Transverse colon (tissue), 4 donors: ENCODE results near the gene DROSHA. TPM values are rescaled to one million over a fixed set of nuclear protein-coding genes. Genes with fewer than 3 reads are reported as not detected.

Experiments
- DNase-seq: peaks from one replicate; pipeline ENCODE4 v3.0.0-alpha.2; 2019
- H3K27ac ChIP-seq, 4 donors: fragments of 200-600 bp; sonication (generic); 2 replicates each; pipeline ENCODE4 v1.5.1; 2016 to 2018; ENCODE audit warnings: inconsistent platforms in 4 of 4
- H3K27me3 ChIP-seq: fragments of 200-600 bp; sonication (generic); 2 replicates; pipeline ENCODE4 v1.5.1; 2017; ENCODE audit warnings: inconsistent platforms
- H3K36me3 ChIP-seq, 4 donors: fragments of 200-600 bp; sonication (generic); 2 replicates each; pipeline ENCODE4 v1.5.1; 2017 to 2019; ENCODE audit warnings: inconsistent platforms in 4 of 4
- H3K4me1 ChIP-seq, 4 donors: fragments of 200-600 bp; sonication (generic); 2 replicates each; pipeline ENCODE4 v1.5.1; 2017 to 2020; ENCODE audit warnings: inconsistent platforms in 4 of 4
- H3K4me3 ChIP-seq, 4 donors: fragments of 200-600 bp; sonication (generic); 1 replicate in 1 of 4; 2 replicates in 3 of 4; pipeline versions ENCODE4 v1.5.1 to v1.6.1; 2017 to 2019; ENCODE audit warnings: inconsistent platforms in 4 of 4
- H3K9me3 ChIP-seq, 2 donors: fragments of 200-600 bp; sonication (generic); 2 replicates each; pipeline ENCODE4 v1.5.1; 2017 to 2019; ENCODE audit warnings: inconsistent platforms in 2 of 2
- CTCF ChIP-seq, 5 experiments: fragments of 200-600 bp in 3 of 5; fragments of 450-650 bp in 2 of 5; sonication (generic) in 3 of 5; IDR thresholded peaks; 1 replicate in 2 of 5; 2 replicates in 3 of 5; pipeline ENCODE4 v1.5.1; 2016 to 2017; ENCODE audit warnings: antibody characterized with exemption in 5 of 5, inconsistent platforms in 3 of 5, mild to moderate bottlenecking in 2 of 5, moderate library complexity in 1 of 5
- EP300 ChIP-seq: sonication (generic); formaldehyde crosslinking; IDR thresholded peaks from one replicate; pipeline ENCODE4 v1.6.1; 2017; ENCODE audit warnings: antibody characterized with exemption, low read depth
- POLR2A ChIP-seq: fragments of 450-650 bp; IDR thresholded peaks from one replicate; pipeline ENCODE4 v1.6.1; 2016; ENCODE audit warnings: antibody characterized with exemption, mild to moderate bottlenecking, moderate library complexity
- POLR2AphosphoS5 ChIP-seq, 3 donors: sonication (generic); formaldehyde crosslinking; IDR thresholded peaks; one replicate each; pipeline ENCODE4 v1.6.1; 2016; ENCODE audit warnings: antibody characterized with exemption in 3 of 3
- WGBS, 2 donors: methylation state at CpG; one replicate each; pipeline ENCODE4 v1.1.5; 2018; ENCODE audit warnings: low coverage in 1 of 2; 5-methylcytosine and 5-hydroxymethylcytosine counted together
- in situ Hi-C, 4 donors: fragments of 200-750 bp; cut with MboI; loops; one replicate each; pipeline versions ENCODE4 v1.15.0 to v1.15.1; 2017; ENCODE audit warnings: low sequenced_read_pairs in 3 of 4, low pct_ligation_motif_present in 1 of 4, low pct_unique_long_range_greater_than_20kb in 1 of 4
- intact Hi-C: fragments of 100-400 bp; cut with DNase I; formaldehyde crosslinking; loops from one replicate; pipeline ENCODE4 v1.15.1; 2023; ENCODE audit warnings: low total_unique reads
- total RNA-seq, 4 donors: library from RNA; depleted of rRNA; stranded (reverse); fragments of >200 nt; gene quantifications; one replicate each; pipeline ENCODE4 v1.1.0, GENCODE V29; 2016

DROSHA gene
- total RNA-seq, 4 donors from 2014 or later, result 32.2 to 503 (median 47.4) TPM

DNA sequence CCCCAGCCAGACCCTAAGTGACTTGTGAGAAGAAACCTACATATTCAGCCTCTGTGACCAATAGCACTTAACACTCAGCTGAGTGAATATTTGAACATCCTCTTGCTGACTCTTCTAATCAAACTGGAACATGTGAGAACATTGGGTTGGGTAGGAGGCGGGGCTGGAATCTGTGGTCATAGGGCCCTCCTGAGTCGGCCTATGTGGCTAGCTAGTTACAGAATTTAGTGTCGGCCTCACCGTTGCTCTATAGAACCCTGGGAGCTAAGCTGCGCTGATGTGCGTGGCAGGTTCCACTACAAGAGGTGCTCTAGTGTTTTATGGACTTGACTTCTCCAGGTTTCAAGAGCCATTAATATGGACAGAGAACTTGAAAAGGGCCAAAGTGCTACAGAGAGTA is 138.8 kb downstream of the DROSHA start:
- Histone ChIP-seq H3K27ac (no peak overlapping the region), H3K36me3 (no peaks in the 10 kb centered on the region), H3K4me3 (no peak overlapping the region), H3K4me1 (no peaks in the 10 kb centered on the region), H3K9me3 (no peaks in the 10 kb centered on the region), H3K27me3 (no peaks in the 10 kb centered on the region)
- intact Hi-C loops, result no loop called here
- no peak for DNase-seq
- WGBS, 2 donors, result 88% methylated on average over 6 of the region's 6 CpGs; no CpG with 5 or more reads in 1 of the 2 donors
- no peak for TF ChIP-seq CTCF (IDR thresholded peaks at IDR 0.05)
- TF ChIP-seq EP300, result no peak
- no peak for TF ChIP-seq POLR2AphosphoS5 (IDR thresholded peaks at IDR 0.05)
- no peak for TF ChIP-seq POLR2A
- in situ Hi-C loops, result no loop called here

DNA sequence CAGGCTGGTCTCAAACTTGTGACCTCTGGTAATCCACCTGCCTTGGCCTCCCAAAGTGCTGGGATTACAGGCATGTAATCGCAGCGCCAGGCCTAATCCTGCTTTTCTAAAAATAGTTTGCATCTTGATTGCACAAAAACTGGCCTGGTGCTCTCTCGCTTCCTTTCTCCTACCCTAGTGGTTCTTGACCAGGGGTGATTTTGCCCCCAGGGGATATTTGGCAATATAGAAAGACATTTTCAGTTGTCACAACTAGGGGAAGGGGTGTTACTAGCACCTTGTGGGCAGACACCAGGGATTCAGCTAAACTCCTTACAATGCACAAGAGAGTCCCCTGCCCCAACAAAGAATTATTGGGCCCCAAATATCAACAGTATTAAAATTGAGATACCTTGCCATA is 139.8 kb downstream of the DROSHA start:
- 80 to 96% methylated on average over 1 to 3 of the region's 3 CpGs for WGBS, 2 donors
- intact Hi-C loops, result no loop called here

GRCh38 chr5:31390256-31390655 is 141.6 kb downstream of the DROSHA start:
- in situ Hi-C loops (no loop called here), intact Hi-C loops (no loop called here)
- Histone ChIP-seq H3K4me1 (no peaks in the 10 kb centered on the region), H3K27me3 (no peaks in the 10 kb centered on the region), H3K27ac (no peak overlapping the region), H3K36me3 (no peaks in the 10 kb centered on the region), H3K9me3 (peaks cover 0 to 5% of the 10 kb centered on the region in 2 donors), H3K4me3 (no peak overlapping the region)
- DNase-seq, result no peak
- 73 to 91% methylated on average over 4 to 5 of the region's 5 CpGs for WGBS, 2 donors
- TF ChIP-seq EP300 (no peak), POLR2A (no peak), POLR2AphosphoS5 (IDR thresholded peaks at IDR 0.05) (no peak), CTCF (IDR thresholded peaks at IDR 0.05) (no peak)

More for the DNA sequence above, 139.8 kb downstream of the DROSHA start:
- no peak overlapping the region for H3K27ac ChIP-seq
- no peaks in the 10 kb centered on the region for H3K4me1 ChIP-seq
- TF ChIP-seq POLR2AphosphoS5 (IDR thresholded peaks at IDR 0.05), result no peak
- no peak for TF ChIP-seq EP300
- no peak for TF ChIP-seq POLR2A
- TF ChIP-seq CTCF (IDR thresholded peaks at IDR 0.05), result no peak
- H3K36me3 ChIP-seq, result no peaks in the 10 kb centered on the region
- DNase-seq, result no peak
- peaks cover 0 to 5% of the 10 kb centered on the region in 2 donors for H3K9me3 ChIP-seq
- H3K27me3 ChIP-seq, result no peaks in the 10 kb centered on the region
- in situ Hi-C loops, result no loop called here
- no peak overlapping the region for H3K4me3 ChIP-seq

- TF ChIP-seq EP300 (no peak), POLR2AphosphoS5 (IDR thresholded peaks at IDR 0.05) (no peak), POLR2A (no peak), CTCF (IDR thresholded peaks at IDR 0.05) (no peak)
- 77 to 82% methylated on average over 5 to 10 of the region's 10 CpGs for WGBS, 2 donors
- no peaks in the 10 kb centered on the region for H3K27me3 ChIP-seq
- H3K4me3 ChIP-seq, result no peak overlapping the region
- H3K9me3 ChIP-seq, result peaks cover 0 to 5% of the 10 kb centered on the region in 2 donors
- in situ Hi-C loops (no loop called here), intact Hi-C loops (no loop called here)
- no peak for DNase-seq
- no peak overlapping the region for H3K27ac ChIP-seq
- H3K36me3 ChIP-seq, result no peaks in the 10 kb centered on the region
- H3K4me1 ChIP-seq, result no peaks in the 10 kb centered on the region
Observed at GRCh38 chr5:31385774-31386537, 145.9 kb downstream of the DROSHA start.
